KOPT-K1 (cell line): ENCODE results near the gene MOB1A.
"Not testable (repeated sequence)": the region's sequence is repeated elsewhere in the genome, so short reads cannot be mapped to it uniquely, and the experiment has no call there.

Experiments
- H3K27ac ChIP-seq: fragments of 200-600 bp; sonication (generic); 2 replicates; pipeline ENCODE4 v1.5.1; 2016; ENCODE audit warnings: antibody characterized with exemption, mild to moderate bottlenecking, low read depth, low read length; ENCODE audit not compliant: poor library complexity, severe bottlenecking
- H3K36me3 ChIP-seq: fragments of 200-600 bp; sonication (generic); 2 replicates; pipeline ENCODE4 v1.5.1; 2017; ENCODE audit warnings: antibody characterized with exemption, mild to moderate bottlenecking, low read length, moderate library complexity; ENCODE audit not compliant: insufficient read depth
- H3K9me3 ChIP-seq: fragments of 200-600 bp; sonication (generic); 2 replicates; pipeline ENCODE4 v1.5.1; 2017; ENCODE audit warnings: antibody characterized with exemption, low read length, mild to moderate bottlenecking; ENCODE audit not compliant: insufficient read depth, poor library complexity, severe bottlenecking

The MOB1A gene

GRCh38 chr2:74205596-74205995 is 26.9 kb upstream of the MOB1A start:
- no peaks in the 10 kb centered on the region for H3K9me3 ChIP-seq
- H3K27ac ChIP-seq = peak overlapping the region; percentile 57
- peaks cover 86% of the 10 kb centered on the region for H3K36me3 ChIP-seq

- Histone ChIP-seq H3K27ac (peak overlapping the region; percentile 57), H3K36me3 (peaks cover 81% of the 10 kb centered on the region)
These were observed 26.4 kb upstream of the MOB1A start for GRCh38 chr2:74205113-74205512.

GRCh38 chr2:74204436-74204835 is 25.8 kb upstream of the MOB1A start:
- Histone ChIP-seq H3K27ac (peak overlapping the region; percentile 57), H3K9me3 (no peaks in the 10 kb centered on the region), H3K36me3 (peaks cover 75% of the 10 kb centered on the region)

More at GRCh38 chr2:74205113-74205512, 26.4 kb upstream of the MOB1A start:
- H3K9me3 ChIP-seq = no peaks in the 10 kb centered on the region

- H3K36me3 ChIP-seq = peaks cover 48% of the 10 kb centered on the region
- H3K27ac ChIP-seq = no peak overlapping the region
These were observed 22.9 kb upstream of the MOB1A start for GRCh38 chr2:74201596-74201995.

GRCh38 chr2:74201196-74201595 is 22.5 kb upstream of the MOB1A start:
- peaks cover 44% of the 10 kb centered on the region for H3K36me3 ChIP-seq

More at GRCh38 chr2:74201596-74201995, 22.9 kb upstream of the MOB1A start:
- H3K9me3 ChIP-seq = no peaks in the 10 kb centered on the region

GRCh38 chr2:74199871-74200305 is 21.2 kb upstream of the MOB1A start:
- Histone ChIP-seq H3K27ac (peak overlapping the region; percentile 91), H3K9me3 (no peaks in the 10 kb centered on the region), H3K36me3 (peaks cover 38% of the 10 kb centered on the region)

More at GRCh38 chr2:74201196-74201595, 22.5 kb upstream of the MOB1A start:
- Histone ChIP-seq H3K27ac (no peak overlapping the region), H3K9me3 (no peaks in the 10 kb centered on the region)

- peak overlapping the region; percentile 91 for H3K27ac ChIP-seq
- H3K36me3 ChIP-seq = peaks cover 32% of the 10 kb centered on the region
These were observed 20.6 kb upstream of the MOB1A start for GRCh38 chr2:74199275-74199701.

GRCh38 chr2:74198461-74199274 is 20.0 kb upstream of the MOB1A start, which contains the start of gene MTHFD2:
Gene MTHFD2, plus strand, starts transcription at chr2:74198615. Its CDS starts 27 bp downstream, at chr2:74198642.
- no peaks in the 10 kb centered on the region for H3K9me3 ChIP-seq
- peaks cover 27% of the 10 kb centered on the region for H3K36me3 ChIP-seq
- peak within 1 kb of the TSS; percentile 91 for H3K27ac ChIP-seq

More at GRCh38 chr2:74199275-74199701, 20.6 kb upstream of the MOB1A start:
- H3K9me3 ChIP-seq = no peaks in the 10 kb centered on the region

GRCh38 chr2:74198023-74198460 is 19.4 kb upstream of the MOB1A start:
- Histone ChIP-seq H3K36me3 (peaks cover 23% of the 10 kb centered on the region), H3K9me3 (no peaks in the 10 kb centered on the region), H3K27ac (peak overlapping the region; percentile 91)

- peaks cover 1% of the 10 kb centered on the region for H3K9me3 ChIP-seq
- H3K36me3 ChIP-seq = peaks cover 13% of the 10 kb centered on the region
- peak overlapping the region; percentile 1 for H3K27ac ChIP-seq
These were observed 18.4 kb upstream of the MOB1A start for GRCh38 chr2:74197049-74197448.

GRCh38 chr2:74194799-74195198 is 16.1 kb upstream of the MOB1A start:
- H3K36me3 ChIP-seq = no peaks in the 10 kb centered on the region
- no peak overlapping the region for H3K27ac ChIP-seq
- peaks cover 6% of the 10 kb centered on the region for H3K9me3 ChIP-seq

GRCh38 chr2:74191596-74192380 is 13.1 kb upstream of the MOB1A start:
- Histone ChIP-seq H3K36me3 (no peaks in the 10 kb centered on the region), H3K9me3 (peaks cover 6% of the 10 kb centered on the region), H3K27ac (no peak overlapping the region)

- no peaks in the 10 kb centered on the region for H3K36me3 ChIP-seq
- no peak overlapping the region for H3K27ac ChIP-seq
- peaks cover 6% of the 10 kb centered on the region for H3K9me3 ChIP-seq
These were observed 10.0 kb upstream of the MOB1A start for GRCh38 chr2:74188696-74189095.

- H3K36me3 ChIP-seq = no peaks in the 10 kb centered on the region
- peaks cover 6% of the 10 kb centered on the region for H3K9me3 ChIP-seq
- no peak overlapping the region for H3K27ac ChIP-seq
These were observed 9.4 kb upstream of the MOB1A start for GRCh38 chr2:74188018-74188601.

GRCh38 chr2:74186706-74187105 is 8.0 kb upstream of the MOB1A start:
- not testable (repeated sequence) for H3K9me3 ChIP-seq, H3K27ac ChIP-seq, H3K36me3 ChIP-seq
